H9 (cell line): ENCODE data around the gene ERC1. TPM values are rescaled to one million over a fixed set of nuclear protein-coding genes. Genes with fewer than 3 reads are reported as not detected.
"Not testable (repeated sequence)": the region's sequence is repeated elsewhere in the genome, so short reads cannot be mapped to it uniquely, and the experiment has no call there.

ENCODE experiments used
- DNase-seq: peaks from one replicate; pipeline ENCODE4 v3.0.0-alpha.2; 2017
- H2AFZ ChIP-seq: one replicate; pipeline ENCODE4 v1.6.1; 2013; ENCODE audit warnings: mild to moderate bottlenecking, low read length, control low read depth, moderate library complexity
- H2AK5ac ChIP-seq: 2 replicates; pipeline ENCODE4 v1.6.1; 2013; ENCODE audit warnings: low read length, control low read depth, mixed read lengths; ENCODE audit not compliant: insufficient read length
- H2BK120ac ChIP-seq: one replicate; pipeline ENCODE4 v1.6.1; 2013; ENCODE audit warnings: low read depth, mild to moderate bottlenecking, low read length, control low read depth, inconsistent platforms; ENCODE audit not compliant: poor library complexity, severe bottlenecking
- H2BK12ac ChIP-seq: 2 replicates; pipeline ENCODE4 v1.6.1; 2013; ENCODE audit warnings: low read length, control low read depth, mixed read lengths, low read depth; ENCODE audit not compliant: insufficient read length
- H2BK15ac ChIP-seq: 2 replicates; pipeline ENCODE4 v1.6.1; 2013; ENCODE audit warnings: low read depth, low read length, control low read depth
- H2BK20ac ChIP-seq: one replicate; pipeline ENCODE4 v1.6.1; 2013; ENCODE audit warnings: low read depth, mild to moderate bottlenecking, low read length, control low read depth, inconsistent platforms; ENCODE audit not compliant: poor library complexity, severe bottlenecking
- H2BK5ac ChIP-seq: 2 replicates; pipeline ENCODE4 v1.6.1; 2013; ENCODE audit warnings: low read length, control low read depth, mixed read lengths; ENCODE audit not compliant: insufficient read length
- H3K14ac ChIP-seq: 2 replicates; pipeline ENCODE4 v1.6.1; 2013; ENCODE audit warnings: low read length, control low read depth; ENCODE audit not compliant: insufficient read depth
- H3K18ac ChIP-seq: 2 replicates; pipeline ENCODE4 v1.6.1; 2013; ENCODE audit warnings: low read depth, mild to moderate bottlenecking, mixed read lengths, low read length, control low read depth; ENCODE audit not compliant: insufficient read length
- H3K23ac ChIP-seq: 2 replicates; pipeline ENCODE4 v1.6.1; 2013; ENCODE audit warnings: low read length, control low read depth, mixed read lengths, low read depth; ENCODE audit not compliant: insufficient read length
- H3K23me2 ChIP-seq: 2 replicates; pipeline ENCODE4 v1.6.1; 2013; ENCODE audit warnings: low read depth, mild to moderate bottlenecking, mixed read lengths, low read length, control low read depth; ENCODE audit not compliant: insufficient read length, poor library complexity, severe bottlenecking
- H3K27ac ChIP-seq: 2 replicates; pipeline ENCODE4 v1.5.1; 2013; ENCODE audit warnings: low read length, control low read depth, mixed read lengths, low read depth; ENCODE audit not compliant: insufficient read length
- H3K27me3 ChIP-seq: 2 replicates; pipeline ENCODE4 v1.6.1; 2013; ENCODE audit warnings: low read length, control low read depth, inconsistent platforms; ENCODE audit not compliant: insufficient read depth
- H3K4ac ChIP-seq: 2 replicates; pipeline ENCODE4 v1.6.1; 2013; ENCODE audit warnings: low read depth, mild to moderate bottlenecking, control low read depth, inconsistent platforms, low read length, moderate library complexity
- H3K4me1 ChIP-seq: 2 replicates; pipeline ENCODE4 v1.6.1; 2013; ENCODE audit warnings: low read length, control low read depth, inconsistent platforms; ENCODE audit not compliant: insufficient read depth
- H3K4me2 ChIP-seq: 2 replicates; pipeline ENCODE4 v1.6.1; 2013; ENCODE audit warnings: low read length, control low read depth, mixed read lengths; ENCODE audit not compliant: insufficient read length, insufficient read depth
- H3K56ac ChIP-seq: 2 replicates; pipeline ENCODE4 v1.6.1; 2013; ENCODE audit warnings: low read depth, mild to moderate bottlenecking, mixed read lengths, low read length, control low read depth; ENCODE audit not compliant: insufficient read length
- H3K79me1 ChIP-seq: 2 replicates; pipeline ENCODE4 v1.6.1; 2013; ENCODE audit warnings: low read depth, mild to moderate bottlenecking, moderate library complexity, low read length, control low read depth, inconsistent platforms; ENCODE audit not compliant: insufficient read depth, poor library complexity, severe bottlenecking
- H3K79me2 ChIP-seq: 2 replicates; pipeline ENCODE4 v1.6.1; 2013; ENCODE audit warnings: low read length, control low read depth, inconsistent platforms; ENCODE audit not compliant: insufficient read depth
- H3K9ac ChIP-seq: 2 replicates; pipeline ENCODE4 v1.6.1; 2013; ENCODE audit warnings: low read length, control low read depth, mixed read lengths; ENCODE audit not compliant: insufficient read length; ENCODE audit errors: extremely low read depth
- H3K9me3 ChIP-seq: one replicate; pipeline ENCODE4 v1.6.1; 2013; ENCODE audit warnings: low read depth, low read length, inconsistent platforms; ENCODE audit not compliant: control insufficient read depth
- H3T11ph ChIP-seq: one replicate; pipeline ENCODE4 v1.6.1; 2013; ENCODE audit warnings: mild to moderate bottlenecking, low read length, control low read depth, inconsistent platforms
- H4K20me1 ChIP-seq: one replicate; pipeline ENCODE4 v1.6.1; 2013; ENCODE audit not compliant: control insufficient read depth, insufficient read length, insufficient read depth
- H4K5ac ChIP-seq: 2 replicates; pipeline ENCODE4 v1.6.1; 2013; ENCODE audit warnings: low read depth, mild to moderate bottlenecking, mixed read lengths, low read length, control low read depth; ENCODE audit not compliant: insufficient read length
- H4K8ac ChIP-seq: replicated peaks from 2 replicates; pipeline ENCODE4 v1.6.1; 2013; ENCODE audit warnings: low read length, control low read depth, mixed read lengths, low read depth; ENCODE audit not compliant: insufficient read length
- H4K91ac ChIP-seq: 2 replicates; pipeline ENCODE4 v1.6.1; 2013; ENCODE audit warnings: low read depth, mild to moderate bottlenecking, moderate library complexity, mixed read lengths, low read length, control low read depth; ENCODE audit not compliant: insufficient read length
- H3K27ac Mint-ChIP-seq, 3 experiments: 2 replicates in 2 of 3; 3 replicates in 1 of 3; pipeline ENCODE4 v1.8.0; 2020 to 2021; ENCODE audit warnings: mixed read lengths in 3 of 3, mild to moderate bottlenecking in 1 of 3, moderate library complexity in 1 of 3
- H3K27me3 Mint-ChIP-seq: 2 replicates; pipeline ENCODE4 v1.8.0; 2021; ENCODE audit warnings: low read depth, mild to moderate bottlenecking, moderate library complexity, mixed read lengths
- H3K36me3 Mint-ChIP-seq, 3 experiments: 2 replicates in 2 of 3; 3 replicates in 1 of 3; pipeline ENCODE4 v1.8.0; 2020 to 2021; ENCODE audit warnings: low read depth in 3 of 3, mixed read lengths in 3 of 3; ENCODE audit not compliant: insufficient read depth in 1 of 3
- H3K4me1 Mint-ChIP-seq, 2 experiments: 2 replicates each; pipeline ENCODE4 v1.8.0; 2020; ENCODE audit warnings: mixed read lengths in 2 of 2
- H3K4me3 Mint-ChIP-seq, 2 experiments: 2 replicates in 1 of 2; 3 replicates in 1 of 2; pipeline ENCODE4 v1.8.0; 2020 to 2021; ENCODE audit warnings: mild to moderate bottlenecking in 2 of 2, mixed read lengths in 2 of 2, moderate library complexity in 1 of 2
- H3K9me3 Mint-ChIP-seq, 2 experiments: 2 replicates in 1 of 2; 3 replicates in 1 of 2; pipeline ENCODE4 v1.8.0; 2020; ENCODE audit warnings: mild to moderate bottlenecking in 2 of 2, mixed read lengths in 2 of 2, moderate library complexity in 1 of 2
- WGBS: extraction: QIAGEN DNeasy Blood & Tissue Kit; methylation state at CpG from one replicate; pipeline ENCODE4 v1.1.7; 2013; ENCODE audit warnings: missing lambda C conversion rate, low lambda C conversion rate, mixed read lengths; ENCODE audit not compliant: insufficient read length; ENCODE audit errors: extremely low coverage; 5-methylcytosine and 5-hydroxymethylcytosine counted together
- total RNA-seq: library from RNA; stranded (reverse); gene quantifications from 2 replicates; pipeline ENCODE4 v1.2.1, GENCODE V29; 2021

Gene ERC1
- total RNA-seq, 1 experiment from 2014 or later = 51.2 TPM

GRCh38 chr12:1255854-1256253, 264.8 kb downstream of the ERC1 start:
- not testable (repeated sequence) for H3K27me3 Mint-ChIP-seq, H2BK5ac ChIP-seq, H3K23ac ChIP-seq, H3K9me3 ChIP-seq, H2BK20ac ChIP-seq, H3K36me3 Mint-ChIP-seq, H3K4ac ChIP-seq, H2AK5ac ChIP-seq, H3T11ph ChIP-seq, H3K4me1 ChIP-seq, H3K4me1 Mint-ChIP-seq, H3K27me3 ChIP-seq, H3K4me2 ChIP-seq, H3K9ac ChIP-seq, H3K23me2 ChIP-seq, H3K18ac ChIP-seq, DNase-seq, H3K56ac ChIP-seq, H2BK12ac ChIP-seq, H2BK120ac ChIP-seq, H3K4me3 Mint-ChIP-seq, H4K5ac ChIP-seq, H4K20me1 ChIP-seq, H2BK15ac ChIP-seq, H2AFZ ChIP-seq, H3K27ac ChIP-seq, H3K79me1 ChIP-seq, H3K79me2 ChIP-seq, H3K14ac ChIP-seq, H3K9me3 Mint-ChIP-seq, H4K8ac ChIP-seq, H4K91ac ChIP-seq, H3K27ac Mint-ChIP-seq
- no CpG with 5 or more reads among the region's 4 CpGs for WGBS
